Measurements from ENCODE around the gene PTPRF.

- peak; percentile 61 for TF ChIP-seq POLR2A (IDR thresholded peaks at IDR 0.05)
- no peak for TF ChIP-seq CTCF (IDR thresholded peaks at IDR 0.05)
Measured at GRCh38 chr1:43531107-43531905, 623 bp downstream of the PTPRF start.
